Measurements from ENCODE around the gene ADGRG4.
"Not testable (repeated sequence)": the region's sequence is repeated elsewhere in the genome, so short reads cannot be mapped to it uniquely, and the experiment has no call there.

Gene ADGRG4

GRCh38 chrX:136271300-136271699 is 29.5 kb upstream of the ADGRG4 start:
- H3K4me3 ChIP-seq (ENCODE audit: low read depth, low read length): no peak overlapping the region
- DNase-seq (ENCODE audit: low read depth): no peak
- no peak for TF ChIP-seq CTCF (conservative IDR thresholded peaks at IDR 0.05; ENCODE audit: low read depth, low read length)

GRCh38 chrX:136272325-136272724 is 28.4 kb upstream of the ADGRG4 start:
- peak; percentile 33 for DNase-seq (ENCODE audit: low read depth)
- H3K4me3 ChIP-seq (ENCODE audit: low read depth, low read length): no peak overlapping the region
- TF ChIP-seq CTCF (conservative IDR thresholded peaks at IDR 0.05; ENCODE audit: low read depth, low read length): peak; percentile 45

GRCh38 chrX:136273986-136274385 is 26.8 kb upstream of the ADGRG4 start:
- no peak overlapping the region for H3K4me3 ChIP-seq (ENCODE audit: low read depth, low read length)
- DNase-seq (ENCODE audit: low read depth): no peak
- no peak for TF ChIP-seq CTCF (conservative IDR thresholded peaks at IDR 0.05; ENCODE audit: low read depth, low read length)

GRCh38 chrX:136275553-136275952 is 25.2 kb upstream of the ADGRG4 start:
- no peak for TF ChIP-seq CTCF (conservative IDR thresholded peaks at IDR 0.05; ENCODE audit: low read depth, low read length)
- no peak overlapping the region for H3K4me3 ChIP-seq (ENCODE audit: low read depth, low read length)
- no peak for DNase-seq (ENCODE audit: low read depth)

- DNase-seq (ENCODE audit: low read depth); H3K4me3 ChIP-seq (ENCODE audit: low read depth, low read length): not testable (repeated sequence)
Measured at GRCh38 chrX:136286375-136286774, 14.4 kb upstream of the ADGRG4 start.

GRCh38 chrX:136291824-136292223 is 8.9 kb upstream of the ADGRG4 start:
- H3K4me3 ChIP-seq (ENCODE audit: low read depth, low read length): no peak overlapping the region
- TF ChIP-seq CTCF (conservative IDR thresholded peaks at IDR 0.05; ENCODE audit: low read depth, low read length): no peak
- no peak for DNase-seq (ENCODE audit: low read depth)

GRCh38 chrX:136292656-136293055 is 8.1 kb upstream of the ADGRG4 start:
- no peak for DNase-seq (ENCODE audit: low read depth)
- H3K4me3 ChIP-seq (ENCODE audit: low read depth, low read length): no peak overlapping the region
- no peak for TF ChIP-seq CTCF (conservative IDR thresholded peaks at IDR 0.05; ENCODE audit: low read depth, low read length)

- no peak for DNase-seq (ENCODE audit: low read depth)
- TF ChIP-seq CTCF (conservative IDR thresholded peaks at IDR 0.05; ENCODE audit: low read depth, low read length): no peak
- H3K4me3 ChIP-seq (ENCODE audit: low read depth, low read length): no peak overlapping the region
Measured at GRCh38 chrX:136295380-136295779, 5.4 kb upstream of the ADGRG4 start.

Measured in choroid plexus epithelial cell (primary cell).